ENCODE measurements around the gene DOK4.

GRCh38 chr16:57516773-57517172 is 30.5 kb upstream of the DOK4 start:
- no peak for TF ChIP-seq POLR2AphosphoS5 (IDR thresholded peaks at IDR 0.05; ENCODE audit: borderline replicate concordance, low read depth, low read length)
- no peak for TF ChIP-seq EZH2 (IDR thresholded peaks at IDR 0.05)
- no peak for TF ChIP-seq FOXP2 (optimal IDR thresholded peaks at IDR 0.05; ENCODE audit: control extremely low read depth, extremely low read length, insufficient read depth)
